GM18508 (cell line): ENCODE data around the gene SLC3A2.
"Not testable (repeated sequence)": the region's sequence is repeated elsewhere in the genome, so short reads cannot be mapped to it uniquely, and the experiment has no call there.

ENCODE experiments used
- ATAC-seq: cut with Tn5 transposase; IDR thresholded peaks from one replicate; pipeline ENCODE4 v1.9.1; 2021; ENCODE audit warnings: moderate number of reproducible peaks; ENCODE audit not compliant: insufficient read depth, unreplicated experiment

Gene SLC3A2

DNA sequence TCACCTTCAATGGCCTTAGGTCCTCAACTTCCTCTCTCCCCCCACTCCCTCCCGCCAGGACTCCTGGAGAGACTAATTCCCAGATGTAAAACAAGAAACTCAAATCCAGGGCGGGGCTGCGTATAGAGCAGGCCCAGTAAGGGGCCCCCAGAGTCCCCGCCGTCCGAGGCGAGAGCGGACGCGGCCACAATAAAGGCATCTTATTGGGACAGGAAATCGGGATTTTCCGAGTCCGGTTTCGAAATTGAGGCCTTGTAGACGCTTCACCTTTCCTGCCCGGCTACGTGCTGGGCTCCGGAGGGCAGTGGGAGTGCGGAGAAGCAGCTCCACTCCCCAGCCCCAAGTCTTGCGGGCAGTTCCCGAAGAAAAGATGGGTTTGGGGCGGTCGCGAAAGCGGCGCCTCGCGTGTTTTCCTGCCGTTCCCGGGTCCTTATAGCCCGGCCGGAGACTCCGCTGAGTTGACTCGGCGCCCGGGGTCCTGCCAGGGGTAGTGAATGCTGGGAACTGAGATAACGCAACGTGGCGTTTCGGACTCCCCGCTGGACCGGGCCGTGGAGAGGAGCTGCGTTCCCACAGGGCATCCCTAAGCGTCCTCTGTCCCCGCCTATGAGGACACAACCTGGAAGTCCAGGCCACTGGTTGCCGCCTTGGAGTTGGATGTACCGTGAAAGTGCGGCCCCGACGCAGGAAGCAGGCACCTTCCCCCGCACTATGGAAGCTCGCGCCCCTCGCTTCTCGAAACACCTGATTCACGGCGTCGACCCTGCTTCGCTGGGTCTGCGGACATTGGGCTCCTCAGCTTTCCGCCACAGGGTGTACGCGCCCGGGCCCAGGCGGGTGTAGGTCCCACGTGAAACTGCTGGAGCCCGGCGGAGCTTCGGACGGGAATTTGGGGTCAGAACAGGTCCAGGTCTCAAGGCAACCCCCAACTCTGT, 45.3 kb downstream of the SLC3A2 start:
- no peak for ATAC-seq

GRCh38 chr11:62926680-62927455, 46.2 kb downstream of the SLC3A2 start:
- ATAC-seq: no peak

GRCh38 chr11:62928011-62928410, 47.3 kb downstream of the SLC3A2 start:
- ATAC-seq: no peak

GRCh38 chr11:62930157-62930556, 49.5 kb downstream of the SLC3A2 start:
- no peak for ATAC-seq

DNA sequence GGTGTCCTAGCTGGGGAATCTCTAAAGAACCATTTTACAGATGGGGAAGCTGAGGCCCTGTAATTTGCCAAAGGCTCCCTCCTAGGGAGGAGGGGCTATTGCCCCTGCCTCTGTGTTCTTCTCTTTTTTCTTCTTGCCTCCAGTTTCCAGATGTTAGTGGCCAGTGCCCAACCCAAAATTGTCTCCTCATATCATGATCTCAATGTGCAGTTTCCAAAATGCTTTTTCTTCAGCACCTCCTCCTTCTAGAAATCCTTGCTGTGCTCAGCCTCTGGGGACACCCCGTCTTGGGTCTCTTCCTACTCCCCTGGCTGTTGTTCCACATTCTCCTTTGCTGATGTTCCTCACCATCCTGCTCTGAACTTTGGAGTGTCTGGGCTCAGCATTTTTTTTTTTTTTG, 50.0 kb downstream of the SLC3A2 start:
- no peak for ATAC-seq

DNA sequence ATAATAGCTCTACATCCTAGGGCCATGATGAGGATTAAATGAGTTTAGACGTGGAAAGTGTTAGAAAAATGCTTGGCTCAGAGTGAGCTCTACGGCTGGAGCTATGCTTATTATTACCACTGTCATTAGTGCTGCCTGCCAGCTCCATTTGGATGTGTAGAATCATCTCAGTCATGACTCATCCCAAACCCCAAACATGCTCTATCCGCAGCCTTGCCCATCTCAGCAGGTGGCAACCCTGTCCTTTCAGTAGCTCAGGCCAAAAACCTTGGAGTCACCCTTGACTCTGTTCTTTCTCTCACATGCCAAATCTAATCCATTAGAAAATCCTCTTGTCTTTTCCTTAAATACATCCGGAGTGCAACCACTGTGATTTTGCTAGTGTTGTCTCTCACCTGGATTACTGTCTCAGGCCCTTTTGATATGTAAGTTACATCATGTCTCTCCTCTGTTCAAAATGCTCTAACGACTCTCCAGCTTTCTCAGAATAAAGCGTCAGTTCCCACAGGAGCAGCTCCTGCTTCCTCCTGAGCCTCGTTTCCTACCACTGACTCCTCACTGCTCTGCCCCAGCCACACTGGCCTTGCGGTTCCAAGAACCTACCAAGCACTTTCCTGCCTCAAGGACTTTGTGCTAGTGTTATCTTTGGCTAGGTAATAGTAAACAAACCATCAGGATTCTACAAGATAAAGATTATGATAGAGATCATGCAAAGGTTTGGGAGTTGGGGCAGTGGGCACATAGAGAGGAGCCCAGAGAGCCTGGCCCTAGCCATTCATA, 51.0 kb downstream of the SLC3A2 start:
- ATAC-seq: no peak

GRCh38 chr11:62933285-62933684, 52.6 kb downstream of the SLC3A2 start:
- ATAC-seq: no peak

DNA sequence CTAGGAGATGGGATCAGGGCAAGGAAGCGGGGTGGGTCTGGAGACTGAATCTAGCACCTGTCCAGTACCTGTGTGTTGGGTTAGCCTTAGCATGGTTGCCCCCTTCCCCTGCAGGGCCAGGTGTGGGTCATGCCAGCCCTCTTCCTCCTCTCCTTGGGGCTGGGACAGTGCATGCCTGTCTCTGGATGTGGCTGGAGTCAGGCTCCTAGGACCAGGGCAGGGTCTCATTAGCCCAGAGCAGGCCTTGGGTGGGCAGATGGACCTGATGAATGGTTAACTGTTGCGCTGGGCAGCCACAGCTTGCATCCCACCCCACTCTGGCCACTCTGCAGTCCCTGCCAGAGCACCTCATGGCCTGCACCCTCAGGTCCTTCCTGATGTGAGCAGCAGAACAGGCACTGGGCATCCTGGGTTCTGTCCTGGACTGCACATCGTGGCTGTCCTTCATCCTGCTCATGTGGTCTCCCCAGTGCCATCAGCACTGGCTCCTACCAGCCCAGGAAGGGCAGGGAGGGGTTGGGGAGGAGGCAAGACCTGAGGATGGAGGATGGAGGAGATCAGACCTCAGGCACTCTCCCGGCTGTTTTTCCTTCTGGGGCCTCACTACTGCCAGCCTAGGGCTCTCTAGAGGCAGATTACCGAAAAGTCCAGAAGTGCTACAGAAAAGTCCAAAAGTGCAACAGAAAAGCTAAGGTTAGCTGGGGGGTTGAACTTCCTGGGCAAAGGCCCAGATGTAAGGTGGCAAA, 53.2 kb downstream of the SLC3A2 start:
- ATAC-seq: no peak

GRCh38 chr11:62934496-62934785, 53.7 kb downstream of the SLC3A2 start:
- no peak for ATAC-seq

- ATAC-seq: not testable (repeated sequence)
Measured at GRCh38 chr11:62937528-62937927, 56.8 kb downstream of the SLC3A2 start.
